LNCaP clone FGC (cell line): ENCODE results near the gene KBTBD8.

Experiments used
- DNase-seq: peaks from one replicate; pipeline ENCODE4 v3.0.0-alpha.2; 2011; ENCODE audit warnings: low read depth
- H3K4me3 ChIP-seq: 2 replicates; pipeline ENCODE4 v1.5.1; 2011; ENCODE audit warnings: mild to moderate bottlenecking, low read depth, low read length, control low read depth
- TF ChIP-seq, protein P1 (sequence below): IDR thresholded peaks from 2 replicates; pipeline ENCODE4 v1.5.1; 2012; ENCODE audit warnings: mild to moderate bottlenecking; ENCODE audit not compliant: control insufficient read depth, insufficient read depth; ENCODE audit errors: extremely low read depth

Gene KBTBD8

DNA sequence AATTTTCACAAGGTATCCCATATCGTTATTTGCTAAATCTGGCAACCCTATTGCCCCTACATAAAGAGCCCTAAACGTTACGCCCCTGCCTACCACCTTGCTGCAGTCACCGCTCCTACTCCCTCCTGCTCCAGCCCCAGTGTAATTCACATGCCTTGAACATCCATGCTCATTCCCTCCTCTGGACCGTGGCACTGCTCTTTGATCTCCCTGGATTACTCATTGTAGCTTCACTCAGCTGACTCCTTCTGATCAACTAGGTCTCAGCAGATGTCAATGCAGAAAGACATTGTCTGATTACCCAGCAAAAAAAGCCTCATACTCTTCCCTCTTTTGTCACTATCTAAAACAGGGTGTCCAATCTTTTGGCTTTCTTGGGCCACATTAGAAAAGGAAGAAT, 40.7 kb upstream of the KBTBD8 start:
- no peak overlapping the region for H3K4me3 ChIP-seq
- DNase-seq, result no peak
- TF ChIP-seq, protein P1, sequence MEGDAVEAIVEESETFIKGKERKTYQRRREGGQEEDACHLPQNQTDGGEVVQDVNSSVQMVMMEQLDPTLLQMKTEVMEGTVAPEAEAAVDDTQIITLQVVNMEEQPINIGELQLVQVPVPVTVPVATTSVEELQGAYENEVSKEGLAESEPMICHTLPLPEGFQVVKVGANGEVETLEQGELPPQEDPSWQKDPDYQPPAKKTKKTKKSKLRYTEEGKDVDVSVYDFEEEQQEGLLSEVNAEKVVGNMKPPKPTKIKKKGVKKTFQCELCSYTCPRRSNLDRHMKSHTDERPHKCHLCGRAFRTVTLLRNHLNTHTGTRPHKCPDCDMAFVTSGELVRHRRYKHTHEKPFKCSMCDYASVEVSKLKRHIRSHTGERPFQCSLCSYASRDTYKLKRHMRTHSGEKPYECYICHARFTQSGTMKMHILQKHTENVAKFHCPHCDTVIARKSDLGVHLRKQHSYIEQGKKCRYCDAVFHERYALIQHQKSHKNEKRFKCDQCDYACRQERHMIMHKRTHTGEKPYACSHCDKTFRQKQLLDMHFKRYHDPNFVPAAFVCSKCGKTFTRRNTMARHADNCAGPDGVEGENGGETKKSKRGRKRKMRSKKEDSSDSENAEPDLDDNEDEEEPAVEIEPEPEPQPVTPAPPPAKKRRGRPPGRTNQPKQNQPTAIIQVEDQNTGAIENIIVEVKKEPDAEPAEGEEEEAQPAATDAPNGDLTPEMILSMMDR, result no peak

DNA sequence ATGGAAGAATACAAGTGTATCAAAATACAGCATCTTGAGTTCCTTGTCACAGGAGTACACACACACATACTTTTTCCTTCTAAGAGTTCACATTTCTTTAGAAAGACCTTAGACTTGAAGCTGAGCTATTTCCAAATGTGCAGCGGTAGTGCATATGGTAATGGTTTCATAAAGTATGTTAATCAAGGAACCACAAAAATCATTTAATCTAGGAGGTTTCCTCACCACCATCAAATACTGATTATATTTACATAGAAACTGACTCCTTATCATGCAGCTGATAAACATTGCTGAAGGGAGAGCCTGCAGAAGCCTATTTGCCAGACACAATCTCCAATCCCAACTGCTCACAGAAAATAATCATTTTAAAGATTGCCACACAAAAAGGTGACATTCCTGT, 40.0 kb upstream of the KBTBD8 start:
- DNase-seq, result no peak

DNA sequence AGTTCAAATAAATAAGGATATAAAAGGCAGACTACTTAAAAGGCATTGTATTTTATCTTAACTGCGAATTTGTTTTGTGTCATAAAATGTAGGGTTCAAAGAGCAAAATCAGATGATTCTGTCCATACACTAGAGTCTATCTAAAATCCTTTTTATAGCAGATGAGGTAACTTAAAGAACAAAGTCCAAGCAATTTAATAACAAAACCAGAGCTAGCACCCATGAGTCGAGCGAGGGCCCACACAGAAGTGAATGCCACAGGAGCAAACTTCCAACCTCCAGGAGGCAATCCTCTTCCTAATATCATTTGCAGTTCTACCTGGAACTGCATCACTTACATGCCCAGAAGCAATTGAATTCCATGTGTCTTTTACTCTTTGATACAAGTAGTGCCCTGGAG, 35.4 kb upstream of the KBTBD8 start:
- no peak for DNase-seq
- H3K4me3 ChIP-seq, result no peak overlapping the region
- TF ChIP-seq, protein P1, result no peak

More for the DNA sequence above, 40.0 kb upstream of the KBTBD8 start:
- TF ChIP-seq, protein P1, result no peak
- no peak overlapping the region for H3K4me3 ChIP-seq

DNA sequence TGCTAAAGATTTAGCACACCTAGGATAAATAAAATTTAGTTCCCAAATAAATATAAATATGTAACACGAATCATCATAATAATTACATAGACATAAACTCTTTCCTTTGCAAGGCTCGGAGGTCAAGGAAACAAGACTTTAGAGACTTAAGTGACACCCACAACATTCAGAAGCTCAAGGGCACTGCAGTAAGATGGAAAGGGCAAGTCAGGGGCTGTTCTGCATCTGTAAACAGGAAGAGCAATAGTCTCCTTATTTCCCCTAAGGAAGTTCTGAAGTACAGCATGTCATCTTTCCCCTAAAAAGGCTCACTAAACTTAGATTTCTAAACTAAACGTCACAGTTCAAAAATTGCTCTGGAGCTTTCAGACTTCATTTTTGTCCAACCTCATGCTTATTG, 26.9 kb upstream of the KBTBD8 start:
- TF ChIP-seq, protein P1, result no peak
- H3K4me3 ChIP-seq, result no peak overlapping the region
- DNase-seq, result no peak

DNA sequence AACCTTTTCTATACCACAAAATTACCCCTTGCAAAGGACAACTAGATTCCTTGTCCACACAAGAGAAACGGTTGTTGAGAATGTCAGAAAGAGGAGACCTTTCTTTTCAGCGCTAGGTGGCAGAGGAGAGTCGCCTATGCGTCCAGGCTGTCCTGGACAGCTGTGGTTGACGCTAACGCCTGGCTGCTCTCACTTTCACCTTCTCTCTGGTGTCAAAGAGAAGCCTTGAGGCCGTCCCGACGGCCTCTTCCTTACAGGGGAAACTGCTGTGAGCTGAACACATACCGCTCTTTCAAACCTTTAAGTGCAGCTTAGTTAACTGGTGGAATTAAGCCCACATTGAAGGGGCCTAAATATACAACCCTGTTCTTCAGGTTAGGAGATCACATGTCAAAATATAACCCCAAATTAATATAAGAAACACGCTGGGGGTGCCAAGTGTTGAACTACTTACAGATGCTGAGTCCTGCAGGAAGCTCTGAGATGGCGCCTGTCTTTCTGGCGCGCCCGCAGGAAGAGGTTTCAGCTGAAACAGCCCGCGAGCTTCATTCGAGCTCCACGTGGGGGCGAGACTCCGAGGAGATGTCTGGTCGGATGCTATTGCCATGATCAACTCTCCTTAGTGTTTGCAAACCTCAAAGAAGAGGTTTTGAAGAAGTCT, 26.1 kb upstream of the KBTBD8 start:
- TF ChIP-seq, protein P1, result peak; percentile 96
- peak overlapping the region; percentile 22; the same call in 1 of the 2 replicates for H3K4me3 ChIP-seq

DNA sequence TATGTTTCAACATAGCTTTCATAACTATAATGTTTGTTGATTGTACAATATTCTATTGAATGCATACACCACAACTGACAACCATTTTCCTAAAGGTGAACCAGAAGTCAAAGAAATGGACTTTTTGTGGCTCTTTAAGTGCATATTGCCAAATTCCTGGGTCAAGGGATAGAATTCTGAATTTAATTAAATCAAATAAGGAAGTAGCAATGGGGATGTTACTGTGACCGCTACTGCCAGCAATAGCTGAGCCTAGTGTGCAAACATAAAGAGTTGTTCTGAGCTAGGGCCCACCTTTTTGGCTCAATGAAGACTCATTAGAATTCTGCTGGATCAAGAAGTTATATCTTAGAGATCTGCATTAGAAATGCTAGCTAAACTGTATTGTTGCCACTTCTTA, 17.3 kb upstream of the KBTBD8 start:
- no peak for DNase-seq
- no peak overlapping the region for H3K4me3 ChIP-seq
- TF ChIP-seq, protein P1, result no peak

More for the DNA sequence above, 26.1 kb upstream of the KBTBD8 start:
- DNase-seq, result peak; percentile 32

DNA sequence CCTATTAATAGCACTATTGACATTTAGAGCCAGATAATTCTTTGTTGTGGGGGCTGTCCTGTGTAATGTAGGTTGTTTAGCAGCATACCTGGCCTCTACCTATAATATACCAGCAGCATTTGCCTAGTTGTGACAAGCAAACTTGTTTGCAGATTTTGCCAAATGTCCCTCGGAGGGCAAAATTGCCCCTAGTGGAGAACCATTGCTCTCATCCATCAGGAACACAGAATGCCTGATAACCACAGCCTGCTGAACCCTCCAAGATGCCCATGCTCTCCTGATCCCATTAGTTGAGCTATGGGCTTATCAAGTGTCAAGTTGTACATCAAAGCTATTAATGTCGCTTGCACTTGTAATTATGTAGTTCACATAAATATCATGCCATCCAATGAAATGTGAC, 15.0 kb upstream of the KBTBD8 start:
- no peak for DNase-seq
- TF ChIP-seq, protein P1, result no peak
- H3K4me3 ChIP-seq, result no peak overlapping the region
